ENCODE measurements around the gene TXNL4A.
"Not testable (repeated sequence)": the region's sequence is repeated elsewhere in the genome, so short reads cannot be mapped to it uniquely, and the experiment has no call there.

The TXNL4A gene

DNA sequence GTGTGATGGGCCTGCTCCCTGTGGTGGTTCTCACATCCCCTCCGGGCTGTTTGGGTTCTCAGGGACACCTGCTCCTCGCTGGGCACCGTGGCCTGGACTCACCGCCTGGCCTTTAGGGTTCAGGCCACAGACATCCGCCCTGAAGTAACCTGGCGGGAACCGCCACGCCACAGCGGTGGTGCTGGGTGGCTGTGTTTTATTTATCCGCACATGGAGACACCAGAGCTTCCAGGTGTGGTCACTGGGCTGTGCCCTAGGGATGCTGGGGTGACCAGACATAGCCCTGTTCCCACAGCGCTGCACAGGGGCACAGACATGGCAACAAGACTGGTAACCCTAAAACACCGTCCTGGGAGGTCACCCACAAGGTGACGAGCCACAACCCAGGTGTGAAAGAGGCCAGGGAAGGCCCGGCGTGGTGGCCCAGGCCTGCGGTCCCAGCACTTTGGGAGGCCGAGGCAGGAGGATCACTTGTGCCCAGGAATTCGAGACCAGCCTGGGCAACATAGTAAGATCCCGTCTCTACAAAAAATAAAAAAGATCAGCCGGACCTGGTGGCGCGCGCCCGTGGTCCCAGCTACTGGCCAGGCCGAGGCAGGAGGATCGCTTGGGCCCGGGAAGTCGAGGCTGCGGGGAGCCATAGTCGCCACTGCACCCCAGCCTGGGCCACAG lies 24.6 kb downstream of the TXNL4A start:
- Mint-ChIP-seq H3K27ac (peak overlapping the region; percentile 63), H3K4me1 (ENCODE audit: low read depth) (peaks cover 40% of the 10 kb centered on the region), H3K9me3 (no peaks in the 10 kb centered on the region), H3K4me3 (peak overlapping the region; percentile 36), H3K27me3 (peaks cover 4% of the 10 kb centered on the region), H3K36me3 (ENCODE audit: low read depth) (peaks cover 20% of the 10 kb centered on the region)
- no peak for DNase-seq

DNA sequence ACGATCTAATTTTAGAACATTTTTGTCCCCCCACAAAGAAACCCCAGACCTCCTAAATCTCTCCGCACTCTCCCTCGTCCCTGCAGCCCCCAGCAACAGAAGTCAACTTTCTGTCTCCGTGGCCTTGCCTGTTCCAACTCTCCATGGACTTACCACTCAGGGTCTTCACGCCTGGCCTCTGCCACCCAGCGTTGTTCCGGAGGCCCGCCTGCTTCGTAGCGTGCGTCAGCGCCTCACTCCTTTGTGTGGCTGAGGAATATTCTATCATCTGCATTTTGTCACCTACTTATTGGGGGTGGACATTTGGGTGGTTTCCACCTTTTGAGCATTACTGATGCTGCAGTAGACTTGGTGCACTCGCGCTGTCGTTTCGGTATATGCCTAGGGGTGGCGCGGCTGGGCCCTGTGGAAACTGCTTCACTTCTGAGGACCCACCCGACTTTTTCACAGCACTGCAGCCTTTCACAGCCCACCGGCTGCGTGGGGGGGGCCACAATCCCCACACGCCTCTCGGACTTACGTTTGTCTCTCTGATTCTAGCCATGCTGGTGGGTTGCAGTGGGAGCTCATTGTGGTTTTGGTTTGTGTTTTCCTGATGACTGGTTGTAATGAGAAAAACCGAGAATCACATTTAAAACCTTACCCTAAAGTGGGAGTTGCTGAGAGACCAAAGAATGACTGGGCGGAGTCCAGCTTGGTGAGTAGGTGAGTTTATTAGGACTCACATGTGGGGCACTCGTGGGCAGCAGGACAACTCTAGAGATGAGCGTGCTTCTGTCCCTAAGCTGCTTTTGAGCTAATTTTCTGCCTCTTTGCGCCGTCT lies 25.3 kb downstream of the TXNL4A start:
- peaks cover 40% of the 10 kb centered on the region for H3K4me1 Mint-ChIP-seq (ENCODE audit: low read depth)
- H3K27me3 Mint-ChIP-seq, result peaks cover 4% of the 10 kb centered on the region
- peak; percentile 66 for DNase-seq
- H3K27ac Mint-ChIP-seq, result peak overlapping the region; percentile 63
- H3K9me3 Mint-ChIP-seq, result no peaks in the 10 kb centered on the region
- H3K4me3 Mint-ChIP-seq, result peak overlapping the region; percentile 36
- peaks cover 17% of the 10 kb centered on the region for H3K36me3 Mint-ChIP-seq (ENCODE audit: low read depth)

DNA sequence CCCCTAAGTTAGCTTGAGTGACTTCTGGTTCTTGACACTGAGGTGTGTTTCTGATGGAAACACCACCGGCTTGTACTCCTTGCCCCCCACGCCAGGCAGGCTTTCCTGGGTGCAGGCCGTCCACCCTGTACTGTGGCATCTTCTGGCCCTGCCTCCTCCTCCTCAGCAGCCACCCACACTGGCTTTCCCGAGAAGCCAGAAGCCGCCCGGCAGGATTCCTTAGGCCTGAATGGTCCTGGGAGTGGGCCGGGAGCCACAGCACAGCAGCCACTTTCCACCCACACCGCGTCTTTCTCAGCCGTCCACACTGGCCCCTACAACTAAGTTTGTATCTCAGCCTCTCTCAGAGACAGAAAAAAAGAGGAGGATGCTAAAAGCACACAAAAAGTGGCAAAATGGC lies 26.1 kb downstream of the TXNL4A start:
- no peak overlapping the region for H3K27ac Mint-ChIP-seq
- H3K9me3 Mint-ChIP-seq, result no peaks in the 10 kb centered on the region
- peaks cover 11% of the 10 kb centered on the region for H3K36me3 Mint-ChIP-seq (ENCODE audit: low read depth)
- H3K4me1 Mint-ChIP-seq (ENCODE audit: low read depth), result peaks cover 40% of the 10 kb centered on the region
- no peak overlapping the region for H3K4me3 Mint-ChIP-seq
- DNase-seq, result no peak
- peaks cover 4% of the 10 kb centered on the region for H3K27me3 Mint-ChIP-seq

DNA sequence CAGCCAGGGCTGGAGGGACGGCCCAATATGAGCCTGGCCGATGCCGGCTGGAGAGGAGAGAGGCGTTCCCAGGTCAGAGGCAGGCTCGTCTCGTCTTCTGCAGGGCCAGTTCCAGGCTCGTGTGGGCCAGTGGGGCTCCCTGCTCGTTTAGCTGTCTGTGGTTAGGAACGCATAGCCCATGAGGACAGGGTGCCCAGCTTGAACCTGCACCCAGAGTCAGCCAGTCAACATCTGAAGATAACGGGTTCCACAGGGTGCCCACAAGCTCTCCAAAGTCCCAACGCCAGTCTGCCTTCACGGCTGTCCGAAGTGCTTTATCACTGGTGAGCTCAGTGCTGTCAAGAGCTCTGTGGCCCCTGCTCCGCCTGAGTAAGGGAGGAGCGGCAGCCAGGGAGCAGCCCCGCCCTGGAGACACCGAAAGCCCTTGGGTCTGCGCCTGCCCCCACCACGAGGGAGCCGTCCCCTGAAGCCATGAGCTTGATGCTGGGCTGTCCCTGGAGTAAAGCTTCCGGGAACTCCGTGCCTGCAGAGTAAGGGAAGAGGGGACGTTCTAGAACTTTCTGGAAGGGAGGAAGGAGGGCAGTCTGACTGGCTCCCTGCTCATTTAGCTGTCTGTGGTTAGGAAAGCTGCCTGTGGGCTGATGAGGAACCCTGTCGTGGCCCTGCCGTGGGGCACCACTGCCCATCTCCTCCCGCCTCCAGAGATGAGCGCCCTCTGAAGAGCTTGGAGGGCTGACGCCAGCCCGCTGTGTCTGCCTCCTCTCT lies 26.7 kb downstream of the TXNL4A start:
- no peak for DNase-seq
- peaks cover 4% of the 10 kb centered on the region for H3K27me3 Mint-ChIP-seq
- no peaks in the 10 kb centered on the region for H3K9me3 Mint-ChIP-seq
- H3K4me3 Mint-ChIP-seq, result no peak overlapping the region
- H3K27ac Mint-ChIP-seq, result no peak overlapping the region
- H3K4me1 Mint-ChIP-seq (ENCODE audit: low read depth), result peaks cover 38% of the 10 kb centered on the region
- H3K36me3 Mint-ChIP-seq (ENCODE audit: low read depth), result peaks cover 8% of the 10 kb centered on the region

DNA sequence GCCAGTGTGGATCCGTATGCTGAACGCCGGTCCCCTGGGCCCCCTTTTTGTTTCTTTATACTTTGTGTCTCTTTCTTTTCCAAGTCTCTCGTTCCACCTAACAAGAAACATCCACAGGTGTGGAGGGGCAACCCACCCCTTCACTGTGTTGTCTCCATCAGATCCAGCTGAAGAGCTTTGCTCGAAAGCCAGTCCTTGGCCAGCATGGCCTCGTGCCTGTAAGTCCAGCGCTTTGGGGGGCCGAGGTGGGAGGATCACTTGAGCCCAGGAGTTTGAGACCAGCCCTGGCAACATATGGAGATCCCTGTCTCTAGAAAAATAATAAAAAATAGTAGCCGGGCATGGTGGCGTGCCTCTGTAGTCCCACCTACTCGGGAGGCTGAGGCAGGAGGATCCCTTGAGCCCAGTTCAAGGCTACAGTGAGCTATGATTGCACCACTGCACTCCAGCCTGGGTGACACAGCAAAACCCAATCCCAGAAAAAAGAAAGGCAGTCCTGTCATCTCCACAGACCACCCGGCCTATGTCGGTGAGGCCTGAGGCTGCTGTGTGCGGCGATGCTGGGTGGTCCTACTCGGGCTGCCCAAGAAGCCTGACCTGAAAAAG lies 27.3 kb downstream of the TXNL4A start:
- Mint-ChIP-seq H3K4me1 (ENCODE audit: low read depth) (peaks cover 38% of the 10 kb centered on the region), H3K27me3 (peaks cover 4% of the 10 kb centered on the region), H3K9me3 (no peaks in the 10 kb centered on the region), H3K36me3 (ENCODE audit: low read depth) (peaks cover 4% of the 10 kb centered on the region), H3K27ac (no peak overlapping the region), H3K4me3 (no peak overlapping the region)
- no peak for DNase-seq

DNA sequence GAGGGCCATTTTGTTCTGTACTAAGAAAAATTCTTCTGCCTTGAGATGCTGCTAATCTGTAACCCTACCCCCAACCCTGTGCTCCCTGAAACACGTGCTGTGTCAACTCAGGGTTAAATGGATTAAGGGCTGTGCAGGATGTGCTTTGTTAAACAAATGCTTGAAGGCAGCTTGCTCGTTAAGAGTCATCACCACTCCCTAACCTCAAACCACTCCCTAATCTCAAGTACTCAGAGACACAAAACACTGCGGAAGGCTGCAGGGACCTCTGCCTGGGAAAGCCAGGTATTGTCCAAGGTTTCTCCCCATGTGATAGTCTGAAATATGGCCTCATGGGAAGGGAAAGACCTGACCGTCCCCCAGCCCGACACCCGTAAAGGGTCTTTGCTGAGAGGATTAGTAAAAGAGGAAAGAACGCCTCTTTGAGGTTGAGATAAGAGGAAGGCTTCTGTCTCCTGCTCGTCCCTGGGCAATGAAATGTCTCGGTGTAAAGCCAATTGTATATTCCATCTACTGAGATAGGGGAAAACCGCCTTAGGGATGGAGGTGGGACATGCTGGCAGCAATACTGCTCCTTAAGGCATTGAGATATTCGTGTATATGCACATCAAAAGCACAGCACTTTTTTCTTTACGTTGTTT lies 28.1 kb downstream of the TXNL4A start:
- H3K9me3 Mint-ChIP-seq; H3K27me3 Mint-ChIP-seq; DNase-seq; H3K36me3 Mint-ChIP-seq (ENCODE audit: low read depth); H3K4me3 Mint-ChIP-seq; H3K27ac Mint-ChIP-seq: not testable (repeated sequence)
- H3K4me1 Mint-ChIP-seq (ENCODE audit: low read depth), result peaks cover 34% of the 10 kb centered on the region

DNA sequence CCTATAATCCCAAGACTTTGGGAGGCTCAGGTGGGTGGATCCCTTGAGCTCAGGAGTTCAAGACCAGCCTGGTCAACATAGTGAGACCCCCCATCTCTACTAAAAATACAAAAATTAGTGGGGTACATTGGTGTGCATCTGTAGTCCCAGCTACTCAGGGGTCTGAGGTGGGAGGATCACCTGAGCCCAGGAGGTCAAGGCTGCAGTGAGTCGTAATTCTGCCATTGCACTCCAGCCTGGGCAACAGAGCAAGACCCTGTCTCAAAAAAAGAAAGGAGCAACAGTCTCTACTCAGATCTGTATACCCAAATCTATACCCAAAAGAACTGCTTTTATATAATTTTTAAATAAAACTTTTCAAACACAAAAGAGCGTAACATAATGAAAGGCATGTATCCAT lies 29.4 kb downstream of the TXNL4A start:
- Mint-ChIP-seq H3K4me3 (no peak overlapping the region), H3K9me3 (no peaks in the 10 kb centered on the region), H3K27me3 (peaks cover 4% of the 10 kb centered on the region), H3K4me1 (ENCODE audit: low read depth) (peaks cover 35% of the 10 kb centered on the region), H3K36me3 (ENCODE audit: low read depth) (no peaks in the 10 kb centered on the region), H3K27ac (no peak overlapping the region)
- DNase-seq, result no peak

DNA sequence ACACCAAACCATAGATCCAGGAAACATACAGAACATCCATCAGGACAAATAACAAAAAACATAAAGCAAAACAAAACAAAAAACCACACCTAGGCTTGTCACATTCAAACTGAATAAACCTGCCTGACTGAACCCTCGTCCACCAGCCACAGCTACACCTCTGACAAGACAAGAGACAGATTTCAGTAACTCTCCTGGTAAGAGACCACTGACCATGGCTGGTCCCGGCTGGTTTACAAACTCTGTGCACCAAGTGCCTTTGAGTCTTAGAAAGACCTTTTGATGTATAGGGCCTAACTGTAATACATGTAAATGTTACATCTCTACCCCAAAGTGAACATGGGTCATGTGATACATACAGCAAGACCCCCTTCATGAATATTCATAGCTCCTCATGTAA lies 32.1 kb downstream of the TXNL4A start:
- Mint-ChIP-seq H3K27me3 (no peaks in the 10 kb centered on the region), H3K9me3 (no peaks in the 10 kb centered on the region), H3K36me3 (ENCODE audit: low read depth) (no peaks in the 10 kb centered on the region), H3K27ac (no peak overlapping the region), H3K4me1 (ENCODE audit: low read depth) (peaks cover 18% of the 10 kb centered on the region), H3K4me3 (no peak overlapping the region)
- no peak for DNase-seq

DNA sequence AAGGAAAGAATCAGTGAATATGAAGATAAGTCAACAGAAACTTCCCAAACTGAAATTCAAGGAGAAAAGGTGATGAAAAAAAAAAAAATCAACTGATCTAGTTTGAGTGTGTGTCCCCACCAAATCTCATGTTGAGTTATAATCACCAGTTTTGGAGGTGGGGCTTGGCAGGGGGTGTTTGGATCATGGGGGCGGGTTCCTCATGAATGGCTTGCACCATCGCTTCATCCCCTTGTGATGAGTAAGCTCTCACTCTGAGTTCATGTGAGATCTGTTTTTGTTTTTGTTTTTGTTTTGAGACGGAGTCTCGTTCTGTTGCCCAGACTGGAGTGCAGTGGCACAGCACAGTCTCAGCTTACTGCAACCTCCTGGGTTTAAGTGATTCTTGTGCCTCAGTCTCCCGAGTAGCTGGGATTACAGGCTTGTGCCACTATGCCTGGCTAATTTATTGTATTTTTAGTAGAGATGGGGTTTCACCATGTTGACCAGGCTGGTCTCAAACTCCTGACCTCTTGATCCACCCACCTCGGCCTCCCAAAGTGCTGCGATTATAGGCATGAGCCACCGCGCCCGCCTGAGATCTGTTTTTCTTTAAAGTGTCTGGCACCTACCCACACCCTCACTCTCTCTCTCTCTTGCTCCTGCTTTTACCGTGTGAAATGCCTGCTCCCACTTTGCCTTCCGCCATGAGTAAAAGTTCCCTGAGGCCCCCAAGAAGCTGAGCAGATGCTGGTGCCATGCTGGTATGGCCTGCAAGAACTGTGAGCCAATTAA lies 32.9 kb downstream of the TXNL4A start:
- H3K4me3 Mint-ChIP-seq, result no peak overlapping the region
- H3K4me1 Mint-ChIP-seq (ENCODE audit: low read depth), result peaks cover 14% of the 10 kb centered on the region
- no peak for DNase-seq
- H3K36me3 Mint-ChIP-seq (ENCODE audit: low read depth), result no peaks in the 10 kb centered on the region
- H3K27me3 Mint-ChIP-seq, result no peaks in the 10 kb centered on the region
- H3K27ac Mint-ChIP-seq, result no peak overlapping the region
- H3K9me3 Mint-ChIP-seq, result no peaks in the 10 kb centered on the region

DNA sequence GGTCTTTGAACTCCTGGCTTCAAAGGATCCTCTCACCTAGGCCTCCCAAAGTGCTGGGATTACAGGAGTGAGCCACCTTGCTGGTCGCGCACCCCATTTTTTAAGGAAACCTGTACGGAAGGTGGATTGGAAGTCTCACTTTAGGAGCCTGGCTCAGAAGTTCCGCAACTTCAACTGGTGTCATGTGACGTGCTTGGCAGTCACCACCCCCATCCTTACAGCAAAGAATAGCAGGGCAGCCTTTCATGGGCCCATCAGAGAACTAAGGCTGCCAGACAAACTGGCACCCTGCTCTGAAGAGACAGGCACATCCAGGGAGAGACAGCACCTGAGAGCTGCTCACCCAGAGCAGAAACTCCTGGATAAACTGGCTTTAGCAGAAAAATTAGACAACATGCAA lies 33.6 kb downstream of the TXNL4A start:
- Mint-ChIP-seq H3K9me3 (no peaks in the 10 kb centered on the region), H3K4me3 (no peak overlapping the region), H3K36me3 (ENCODE audit: low read depth) (peaks cover 6% of the 10 kb centered on the region), H3K4me1 (ENCODE audit: low read depth) (peaks cover 14% of the 10 kb centered on the region), H3K27ac (no peak overlapping the region), H3K27me3 (no peaks in the 10 kb centered on the region)
- DNase-seq, result no peak

DNA sequence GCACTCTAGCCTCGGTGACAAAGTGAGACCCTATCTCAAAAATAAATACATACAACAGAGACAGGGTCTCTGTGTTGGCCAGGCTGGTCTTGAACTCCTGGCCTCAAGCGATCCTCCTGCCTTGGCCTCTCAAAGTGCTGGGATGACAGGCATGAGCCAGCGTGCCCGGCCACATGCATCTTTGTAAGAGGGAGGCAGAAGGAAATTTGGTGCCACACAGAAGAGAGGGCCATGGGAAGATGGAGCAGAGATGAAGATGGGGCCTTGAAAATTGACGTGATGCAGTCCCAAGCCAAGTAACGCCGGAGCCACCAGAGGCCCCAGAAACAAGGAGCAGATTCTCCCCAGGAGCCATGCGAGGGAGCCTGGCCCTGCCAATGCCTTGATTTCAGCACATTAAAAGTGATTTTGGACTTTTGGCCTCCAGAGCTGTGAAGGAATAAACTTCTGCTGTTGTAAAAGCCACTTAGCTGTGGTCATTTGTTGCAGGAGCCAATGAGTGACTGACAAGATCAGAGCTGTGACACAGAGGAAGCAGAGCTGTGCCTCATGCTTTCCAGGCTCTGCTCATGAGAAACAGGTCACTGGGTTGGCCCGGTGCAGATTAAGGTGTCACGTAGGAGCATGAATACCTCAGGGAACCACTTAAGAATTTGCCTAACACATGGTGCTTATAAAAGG lies 34.3 kb downstream of the TXNL4A start:
- H3K27me3 Mint-ChIP-seq, result no peaks in the 10 kb centered on the region
- H3K9me3 Mint-ChIP-seq, result no peaks in the 10 kb centered on the region
- H3K36me3 Mint-ChIP-seq (ENCODE audit: low read depth), result peaks cover 13% of the 10 kb centered on the region
- peak; percentile 29 for DNase-seq
- no peak overlapping the region for H3K4me3 Mint-ChIP-seq
- H3K27ac Mint-ChIP-seq, result no peak overlapping the region
- H3K4me1 Mint-ChIP-seq (ENCODE audit: low read depth), result peaks cover 20% of the 10 kb centered on the region

DNA sequence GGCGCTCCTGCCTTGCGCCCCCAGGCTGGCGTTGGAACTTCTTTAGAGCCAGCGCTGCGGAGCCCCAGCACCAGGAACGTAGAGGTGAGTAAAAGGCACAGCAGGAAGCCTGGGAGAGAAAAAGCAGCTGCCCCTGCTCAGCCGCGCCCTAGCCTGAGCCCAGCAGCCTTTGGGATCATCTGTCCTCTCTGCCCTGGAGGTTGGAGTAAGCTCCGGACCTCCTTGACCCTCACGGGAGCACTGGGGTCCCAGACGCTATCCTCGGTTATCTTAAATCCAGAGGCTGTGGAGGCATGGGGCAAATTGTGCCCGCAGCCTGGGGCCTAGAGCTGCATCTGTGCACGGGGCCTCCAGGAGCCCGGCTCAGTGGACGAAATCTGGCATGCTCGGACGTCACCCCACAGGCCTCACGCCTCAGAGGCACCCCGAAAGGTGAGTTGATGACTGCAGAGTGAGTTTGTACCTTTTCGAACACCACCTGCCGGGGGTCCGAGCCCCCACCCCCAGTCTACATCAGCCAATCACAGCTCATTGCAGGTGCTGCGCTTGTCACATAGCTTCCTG lies 35.3 kb downstream of the TXNL4A start:
- peak; percentile 31 for DNase-seq
- Mint-ChIP-seq H3K36me3 (ENCODE audit: low read depth) (peaks cover 20% of the 10 kb centered on the region), H3K9me3 (no peaks in the 10 kb centered on the region), H3K27me3 (no peaks in the 10 kb centered on the region), H3K27ac (no peak overlapping the region), H3K4me1 (ENCODE audit: low read depth) (peaks cover 29% of the 10 kb centered on the region), H3K4me3 (no peak overlapping the region)

DNA sequence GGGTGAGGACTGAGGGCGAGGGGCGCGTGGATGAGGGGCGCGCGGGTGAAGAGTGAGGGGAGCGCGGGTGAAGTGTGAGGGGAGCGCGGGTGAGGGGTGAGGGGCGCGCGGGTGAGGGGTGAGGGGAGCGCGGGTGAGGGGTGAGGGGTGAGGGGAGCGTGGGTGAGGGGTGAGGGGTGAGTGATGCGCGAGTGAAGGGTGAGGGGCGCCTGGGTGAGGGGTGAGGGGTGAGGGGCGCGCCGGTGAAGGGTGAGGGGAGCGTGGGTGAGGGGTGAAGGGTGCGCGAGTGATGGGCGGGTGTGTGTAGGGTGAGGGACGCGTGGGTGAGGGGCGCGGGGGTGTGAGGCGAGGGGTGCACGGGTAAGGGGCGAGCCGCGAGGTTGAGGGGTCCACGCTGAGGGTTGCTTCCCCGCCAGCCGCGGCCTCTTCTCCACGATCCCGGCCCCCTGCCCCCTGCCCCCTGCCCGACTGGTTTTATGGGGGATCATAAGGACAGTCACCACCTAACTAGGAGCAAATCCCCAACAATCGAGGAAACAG lies 35.8 kb downstream of the TXNL4A start:
- H3K27ac Mint-ChIP-seq, result no peak overlapping the region
- H3K4me3 Mint-ChIP-seq, result no peak overlapping the region
- H3K36me3 Mint-ChIP-seq (ENCODE audit: low read depth), result peaks cover 20% of the 10 kb centered on the region
- no peaks in the 10 kb centered on the region for H3K27me3 Mint-ChIP-seq
- H3K4me1 Mint-ChIP-seq (ENCODE audit: low read depth), result peaks cover 34% of the 10 kb centered on the region
- DNase-seq, result no peak
- no peaks in the 10 kb centered on the region for H3K9me3 Mint-ChIP-seq

Data from activated T-cell treated with anti-CD3 and anti-CD28 coated beads, Interleukin-2, amount 50 U/mL, for 24 hours (primary cell).